COLO829 (cell line): ENCODE data around the gene PNMA8A.
"Not testable (repeated sequence)": the region's sequence is repeated elsewhere in the genome, so short reads cannot be mapped to it uniquely, and the experiment has no call there.

Source experiments
- DNase-seq: peaks from one replicate; pipeline ENCODE4 v3.0.0; 2012; ENCODE audit warnings: low spot score

Gene PNMA8A

GRCh38 chr19:46471116-46471733, at the start of gene PNMA8A:
PNMA8A (minus strand) TSS chr19:46471563; CDS start chr19:46471035, 528 bp downstream.
- no peak for DNase-seq

GRCh38 chr19:46520616-46521015, 49.3 kb upstream of the PNMA8A start:
- DNase-seq, result no peak

- no peak for DNase-seq
These were observed 46.1 kb upstream of the PNMA8A start for GRCh38 chr19:46517471-46517870.

GRCh38 chr19:46515879-46516350, 44.6 kb upstream of the PNMA8A start:
- DNase-seq, result peak; percentile 60

GRCh38 chr19:46515290-46515609, 43.9 kb upstream of the PNMA8A start:
- no peak for DNase-seq

GRCh38 chr19:46514589-46515289, 43.4 kb upstream of the PNMA8A start:
- DNase-seq, result no peak

GRCh38 chr19:46513461-46514236, 42.3 kb upstream of the PNMA8A start:
- peak; percentile 40 for DNase-seq

GRCh38 chr19:46511237-46511636, 39.9 kb upstream of the PNMA8A start:
- no peak for DNase-seq

- DNase-seq, result no peak
These were observed 36.8 kb upstream of the PNMA8A start for GRCh38 chr19:46508206-46508605.

GRCh38 chr19:46503848-46504453, 32.6 kb upstream of the PNMA8A start:
- DNase-seq, result no peak

- no peak for DNase-seq
These were observed 31.5 kb upstream of the PNMA8A start for GRCh38 chr19:46502891-46503290.

- DNase-seq, result no peak
These were observed 28.3 kb upstream of the PNMA8A start for GRCh38 chr19:46499692-46500091.

GRCh38 chr19:46497773-46498172, 26.4 kb upstream of the PNMA8A start:
- no peak for DNase-seq

- DNase-seq, result not testable (repeated sequence)
These were observed 25.5 kb upstream of the PNMA8A start for GRCh38 chr19:46496886-46497285.

- DNase-seq, result no peak
These were observed 24.9 kb upstream of the PNMA8A start for GRCh38 chr19:46496304-46496703.

- no peak for DNase-seq
These were observed 24.4 kb upstream of the PNMA8A start, which contains the start of gene PNMA8B for GRCh38 chr19:46495786-46496099. PNMA8B (minus strand) TSS chr19:46495867; CDS start chr19:46495465, 402 bp downstream.

- DNase-seq, result no peak
These were observed 23.8 kb upstream of the PNMA8A start for GRCh38 chr19:46494941-46495785.

- DNase-seq, result no peak
These were observed 23.0 kb upstream of the PNMA8A start for GRCh38 chr19:46494146-46494940.

GRCh38 chr19:46493236-46494145, 22.1 kb upstream of the PNMA8A start:
- DNase-seq, result no peak

GRCh38 chr19:46492841-46493235, 21.5 kb upstream of the PNMA8A start:
- DNase-seq, result no peak
